GM23338 (cell line): ENCODE data around the gene ACSL6. TPM values are rescaled to one million over a fixed set of nuclear protein-coding genes. Genes with fewer than 3 reads are reported as not detected.

Experiments
- ATAC-seq: fragments of 200-7000 bp; cut with Tn5 transposase; 3 replicates; pipeline ENCODE4 v1.9.1; 2020
- DNase-seq: peaks from one replicate; pipeline ENCODE4 v3.0.0-alpha.2; 2015; ENCODE audit warnings: low spot score
- H2AFZ ChIP-seq: fragments of 200-600 bp; sonication (generic); 2 replicates; pipeline ENCODE4 v1.8.0; 2016; ENCODE audit warnings: antibody characterized with exemption, mild to moderate bottlenecking, moderate library complexity
- H3F3A ChIP-seq: fragments of 200-600 bp; sonication (generic); replicated peaks from 2 replicates; pipeline ENCODE4 v1.8.0; 2017; ENCODE audit warnings: antibody characterized with exemption, mixed run types, low read depth
- H3K27ac ChIP-seq: fragments of 200-600 bp; sonication (generic); 2 replicates; pipeline ENCODE4 v1.6.1; 2016; ENCODE audit warnings: low read depth
- H3K27me3 ChIP-seq: fragments of 200-600 bp; sonication (generic); 2 replicates; pipeline ENCODE4 v1.8.0; 2016; ENCODE audit warnings: mild to moderate bottlenecking, mixed run types, moderate library complexity; ENCODE audit not compliant: insufficient read depth
- H3K36me3 ChIP-seq: fragments of 200-600 bp; sonication (generic); 2 replicates; pipeline ENCODE4 v1.8.0; 2016; ENCODE audit warnings: mild to moderate bottlenecking; ENCODE audit not compliant: insufficient read depth
- H3K4me1 ChIP-seq: fragments of 200-600 bp; sonication (generic); 2 replicates; pipeline ENCODE4 v1.8.0; 2016; ENCODE audit warnings: mild to moderate bottlenecking, moderate library complexity; ENCODE audit not compliant: insufficient read depth
- H3K4me2 ChIP-seq: fragments of 200-600 bp; sonication (generic); 2 replicates; pipeline ENCODE4 v1.7.1; 2017; ENCODE audit warnings: mixed run types
- H3K4me3 ChIP-seq: fragments of 200-600 bp; sonication (generic); 2 replicates; pipeline ENCODE4 v1.6.1; 2016; ENCODE audit warnings: mixed run types
- H3K79me2 ChIP-seq: fragments of 200-600 bp; sonication (generic); replicated peaks from 2 replicates; pipeline ENCODE4 v1.8.0; 2017; ENCODE audit warnings: mild to moderate bottlenecking; ENCODE audit not compliant: insufficient read depth
- H3K9me2 ChIP-seq: fragments of 200-600 bp; sonication (generic); 2 replicates; pipeline ENCODE4 v1.8.0; 2017; ENCODE audit not compliant: insufficient read depth
- H4K20me1 ChIP-seq: fragments of 200-600 bp; sonication (generic); replicated peaks from 2 replicates; pipeline ENCODE4 v1.8.0; 2017; ENCODE audit warnings: mild to moderate bottlenecking; ENCODE audit not compliant: insufficient read depth
- H3K27ac Mint-ChIP-seq: 2 replicates; pipeline ENCODE4 v1.8.0; 2020; ENCODE audit warnings: inconsistent platforms, mild to moderate bottlenecking, moderate library complexity, mixed read lengths
- H3K27me3 Mint-ChIP-seq: 3 replicates; pipeline ENCODE4 v1.8.0; 2022; ENCODE audit warnings: low read depth, mild to moderate bottlenecking, moderate library complexity, mixed read lengths, inconsistent platforms; ENCODE audit not compliant: insufficient read depth, poor library complexity
- H3K36me3 Mint-ChIP-seq: 3 replicates; pipeline ENCODE4 v1.8.0; 2021; ENCODE audit warnings: low read depth, mild to moderate bottlenecking, inconsistent platforms, moderate library complexity, mixed read lengths
- H3K4me1 Mint-ChIP-seq: 3 replicates; pipeline ENCODE4 v1.8.0; 2020; ENCODE audit warnings: mild to moderate bottlenecking, inconsistent platforms, mixed read lengths
- H3K4me3 Mint-ChIP-seq: 3 replicates; pipeline ENCODE4 v1.8.0; 2021; ENCODE audit warnings: moderate library complexity, mild to moderate bottlenecking, inconsistent platforms, mixed read lengths
- H3K9me3 Mint-ChIP-seq: 3 replicates; pipeline ENCODE4 v1.8.0; 2020; ENCODE audit warnings: moderate library complexity, mild to moderate bottlenecking, inconsistent platforms, mixed read lengths
- CREB1 ChIP-seq: fragments of 250-450 bp; sonication (Bioruptor Pico); IDR thresholded peaks from 2 replicates; pipeline ENCODE4 v1.5.0; 2020; ENCODE audit warnings: low read depth, mild to moderate bottlenecking, moderate library complexity
- REST ChIP-seq: IDR thresholded peaks from one replicate; pipeline ENCODE4 v1.6.1; 2018; ENCODE audit warnings: antibody characterized with exemption; ENCODE audit not compliant: unreplicated experiment
- ZNF462 ChIP-seq: fragments of 250-450 bp; sonication (Bioruptor Pico); IDR thresholded peaks from 2 replicates; pipeline ENCODE4 v1.5.0; 2020; ENCODE audit warnings: mild to moderate bottlenecking, moderate library complexity
- polyA plus RNA-seq: library from polyadenylated mRNA; unstranded; fragments of >200 nt; fragmentation: Nextera tagmentation; extraction: Ambion mirVana; gene quantifications from 2 replicates; pipeline ENCODE4 v1.2.1, GENCODE V29; 2016
- total RNA-seq: library from RNA; depleted of rRNA; stranded (reverse); fragments of >200 nt; shearing (Covaris generic); gene quantifications from 2 replicates; pipeline ENCODE4 v1.2.3, GENCODE V29; 2014

The ACSL6 gene
- total and polyA plus RNA-seq, 2 experiments from 2014 or later, result 0.76 to 3.6 TPM

- TF ChIP-seq CREB1 (CRISPR knock-in tag) (no peak), ZNF462 (CRISPR knock-in tag) (no peak), REST (no peak)
- no peak overlapping the region for H3K27ac ChIP-seq
- Mint-ChIP-seq H3K9me3 (no peaks in the 10 kb centered on the region), H3K4me3 (no peak overlapping the region), H3K36me3 (no peaks in the 10 kb centered on the region; the same call in 2 of the 3 replicates), H3K4me1 (peaks cover 9% of the 10 kb centered on the region), H3K27me3 (peaks cover 4% of the 10 kb centered on the region), H3K27ac (no peak overlapping the region)
- no peaks in the 10 kb centered on the region for H3K9me2 ChIP-seq
- DNase-seq (no peak), ATAC-seq (no peak)
- no peak overlapping the region for H3K4me2 ChIP-seq
- H3K4me1 ChIP-seq, result peaks cover 6% of the 10 kb centered on the region; the same call in 1 of the 2 replicates
- H2AFZ ChIP-seq, result no peak overlapping the region
- no peaks in the 10 kb centered on the region for H4K20me1 ChIP-seq
- no peaks in the 10 kb centered on the region for H3F3A ChIP-seq
- H3K36me3 ChIP-seq, result no peaks in the 10 kb centered on the region
- H3K79me2 ChIP-seq, result no peaks in the 10 kb centered on the region
- no peaks in the 10 kb centered on the region for H3K27me3 ChIP-seq
- no peak overlapping the region for H3K4me3 ChIP-seq
Measured at GRCh38 chr5:131979816-131980215, 31.6 kb downstream of the ACSL6 start.
